Hepatic stellate cell (primary cell): ENCODE data around the gene GRIN1.

Experiments
- DNase-seq: peaks from one replicate; pipeline ENCODE4 v3.0.0; 2011; ENCODE audit warnings: low spot score

Gene GRIN1

DNA sequence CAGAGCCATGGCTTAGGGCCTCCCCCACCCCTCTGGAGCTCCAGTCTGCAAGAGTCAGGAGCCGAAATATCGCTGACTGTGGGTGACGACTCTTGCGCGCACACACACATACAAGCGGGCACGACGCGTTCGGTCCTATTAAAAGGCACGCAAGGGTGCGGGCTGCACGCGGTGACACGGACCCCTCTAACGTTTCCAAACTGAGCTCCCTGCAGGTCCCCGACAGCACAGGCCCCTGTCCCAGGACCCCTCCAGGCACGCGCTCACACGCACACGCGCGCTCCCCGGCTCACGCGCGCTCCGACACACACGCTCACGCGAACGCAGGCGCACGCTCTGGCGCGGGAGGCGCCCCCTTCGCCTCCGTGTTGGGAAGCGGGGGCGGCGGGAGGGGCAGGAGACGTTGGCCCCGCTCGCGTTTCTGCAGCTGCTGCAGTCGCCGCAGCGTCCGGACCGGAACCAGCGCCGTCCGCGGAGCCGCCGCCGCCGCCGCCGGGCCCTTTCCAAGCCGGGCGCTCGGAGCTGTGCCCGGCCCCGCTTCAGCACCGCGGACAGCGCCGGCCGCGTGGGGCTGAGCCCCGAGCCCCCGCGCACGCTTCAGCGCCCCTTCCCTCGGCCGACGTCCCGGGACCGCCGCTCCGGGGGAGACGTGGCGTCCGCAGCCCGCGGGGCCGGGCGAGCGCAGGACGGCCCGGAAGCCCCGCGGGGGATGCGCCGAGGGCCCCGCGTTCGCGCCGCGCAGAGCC is at the start of gene GRIN1:
Gene GRIN1, plus strand, starts transcription at position 433 of the 746 bp plus-strand sequence. CDS start 333 bp downstream, outside the sequence.
- no peak for DNase-seq

DNA sequence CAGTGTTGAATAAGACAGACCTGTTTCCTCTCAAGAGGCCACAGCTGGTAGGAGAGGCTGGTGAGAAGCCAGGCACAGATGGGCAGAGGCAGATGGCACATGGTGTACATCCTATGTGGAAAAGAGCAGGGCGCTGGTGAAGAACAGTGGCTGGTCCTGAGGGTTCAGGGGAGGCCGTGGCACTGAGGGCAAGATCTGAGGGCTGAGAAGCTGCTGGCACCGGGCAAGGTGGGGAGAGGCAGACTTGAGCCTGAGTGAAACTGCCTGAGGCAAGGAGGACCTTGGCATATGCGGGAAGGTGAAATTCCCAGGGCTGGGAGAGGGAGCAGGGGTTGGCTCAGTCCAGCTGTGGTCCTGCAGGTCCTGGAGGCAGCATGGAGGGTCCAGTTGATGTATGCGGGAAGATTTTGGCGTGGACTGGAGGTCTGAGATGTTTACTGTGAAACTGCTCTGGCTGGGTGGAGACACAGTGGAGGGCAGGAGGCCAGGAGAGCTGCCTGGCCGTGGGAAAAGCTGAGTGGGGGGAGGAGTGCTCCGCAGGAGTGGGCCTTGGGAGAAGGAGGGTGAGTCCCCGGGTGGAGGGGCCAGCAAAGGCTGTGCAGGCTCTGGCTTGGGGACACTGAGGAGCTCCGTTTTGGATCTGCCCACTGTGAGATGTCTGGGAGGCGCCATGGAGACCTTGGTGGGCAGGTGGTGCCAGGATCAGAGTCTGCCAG is 49.6 kb upstream of the GRIN1 start:
- DNase-seq, result no peak

DNA sequence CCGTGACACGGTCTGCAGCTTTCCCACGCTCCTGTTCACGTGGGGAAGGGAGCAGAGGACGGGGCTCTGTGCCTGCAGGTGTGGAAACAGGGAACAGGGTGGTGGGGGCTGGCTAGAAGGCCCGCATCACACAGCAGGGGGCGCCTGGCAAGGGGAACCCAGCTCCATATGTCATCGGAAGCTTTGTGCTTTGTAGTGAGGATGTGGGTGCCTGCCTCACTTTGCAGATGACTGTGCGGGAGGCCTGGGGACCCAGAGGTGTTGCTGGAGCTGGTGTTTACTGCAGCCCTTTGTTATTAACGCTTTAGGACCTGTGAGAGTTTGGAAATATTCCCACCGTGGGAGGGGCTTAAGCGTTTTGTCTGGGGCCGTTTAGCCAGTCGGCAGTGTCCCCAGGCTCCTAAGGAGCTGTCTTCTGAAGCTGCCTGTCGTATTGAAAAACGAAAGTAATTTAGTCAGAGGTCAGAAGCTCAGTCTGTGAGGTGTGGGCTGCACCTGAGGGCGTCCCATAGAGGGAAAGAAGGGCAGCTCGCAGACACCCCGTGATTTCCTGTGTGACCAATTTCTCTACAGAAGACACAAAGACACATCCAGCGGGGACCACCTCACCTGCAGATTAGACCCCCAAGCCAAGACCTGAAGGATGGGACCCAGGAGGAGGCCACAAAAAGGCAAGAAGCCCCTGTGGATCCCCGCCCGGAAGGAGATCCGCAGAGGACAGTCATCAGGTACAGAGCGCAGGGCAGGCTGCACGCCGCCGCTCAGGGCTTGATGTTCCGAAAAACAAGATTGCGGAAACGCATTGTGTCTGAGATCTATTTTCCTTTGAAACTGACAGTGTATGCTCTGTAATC is 43.1 kb upstream of the GRIN1 start:
- DNase-seq, result no peak

DNA sequence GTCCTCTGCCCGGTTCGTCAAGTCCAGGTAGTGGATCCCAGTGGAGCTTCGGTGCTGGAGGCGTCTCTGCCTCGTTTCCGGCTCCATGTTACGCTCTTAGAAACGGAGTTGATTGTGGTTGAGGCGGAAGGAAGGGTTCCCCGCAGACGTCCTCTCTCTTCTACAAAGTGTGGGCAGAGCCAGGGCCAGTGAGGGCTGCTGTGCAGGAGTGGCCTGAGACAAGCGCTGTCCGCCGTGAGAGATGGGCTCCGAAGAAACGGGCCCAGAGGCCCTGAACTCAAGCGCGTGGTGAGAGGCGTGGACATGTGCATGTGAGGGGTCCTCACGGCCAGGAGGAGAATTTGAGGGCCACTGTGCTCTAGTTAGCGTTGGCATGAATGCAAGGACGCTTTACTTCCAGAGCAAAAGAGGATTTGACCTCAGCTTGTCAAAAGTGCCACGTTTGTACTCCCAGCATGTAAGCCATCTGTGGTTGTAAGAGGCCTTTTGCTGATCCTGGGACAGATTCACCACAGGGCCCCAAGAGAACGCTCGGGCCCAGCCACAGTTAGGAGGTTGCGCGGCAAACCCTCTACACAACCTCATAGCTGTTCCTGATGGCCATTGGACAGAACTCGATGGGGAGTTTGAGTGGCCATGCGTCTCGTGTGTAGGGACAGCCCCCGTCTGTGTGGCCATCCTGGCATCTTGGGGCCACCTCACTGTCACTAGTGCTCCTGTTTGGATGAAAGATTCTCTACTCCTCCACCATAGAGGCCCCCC is 42.0 kb upstream of the GRIN1 start:
- no peak for DNase-seq

DNA sequence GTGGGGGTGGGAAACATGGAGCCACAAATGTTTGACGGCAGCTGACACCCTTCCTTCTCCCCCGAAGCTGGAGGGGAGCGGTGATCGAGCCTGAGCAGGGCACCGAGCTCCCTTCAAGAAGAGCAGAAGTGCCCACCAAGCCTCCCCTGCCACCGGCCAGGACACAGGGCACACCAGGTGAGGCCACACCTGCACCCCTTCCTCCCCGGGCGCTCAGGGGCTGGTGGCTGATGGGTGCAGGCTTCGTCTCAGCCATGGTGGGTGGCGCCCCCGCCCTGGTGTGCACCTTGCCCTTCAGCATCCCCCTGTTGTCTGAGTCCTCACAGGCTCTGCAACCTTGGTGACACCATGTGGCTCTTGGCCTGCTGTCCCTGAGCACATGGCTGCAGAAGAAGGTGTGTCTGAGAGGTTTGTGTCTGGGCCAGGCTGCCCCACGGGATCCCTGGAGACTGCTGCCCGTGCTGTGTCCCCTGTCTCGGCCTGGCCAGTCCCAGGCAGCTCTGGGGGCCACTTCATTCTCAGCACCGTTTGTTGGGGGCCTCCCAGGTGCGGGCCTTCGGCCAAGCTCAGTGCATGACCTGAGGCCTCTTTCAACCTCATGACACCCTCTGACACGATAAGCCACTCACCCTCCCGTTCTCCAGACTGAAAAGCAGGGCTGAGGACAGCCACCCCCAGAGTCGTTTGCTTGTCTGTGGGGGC is 41.0 kb upstream of the GRIN1 start:
- no peak for DNase-seq

DNA sequence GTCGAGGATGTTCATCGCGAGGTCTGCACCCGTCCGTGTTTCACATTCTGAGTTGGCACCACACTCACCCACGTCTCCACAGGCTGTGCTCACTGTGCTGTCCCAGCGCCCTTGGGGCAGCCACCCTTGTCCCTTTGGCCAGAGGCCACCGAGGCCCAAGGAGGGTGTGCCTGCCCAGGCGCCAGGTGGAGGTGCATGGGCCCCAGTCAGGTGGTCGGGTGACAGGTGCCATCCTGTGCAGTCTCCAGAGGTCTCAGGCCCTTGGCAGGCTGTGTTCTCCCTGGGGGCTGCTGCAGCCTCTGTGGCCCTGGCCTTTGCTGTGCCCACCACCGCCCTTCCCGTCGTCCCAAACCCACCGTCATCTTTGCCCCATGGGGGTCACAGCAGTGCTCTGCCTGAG is 39.7 kb upstream of the GRIN1 start:
- no peak for DNase-seq

DNA sequence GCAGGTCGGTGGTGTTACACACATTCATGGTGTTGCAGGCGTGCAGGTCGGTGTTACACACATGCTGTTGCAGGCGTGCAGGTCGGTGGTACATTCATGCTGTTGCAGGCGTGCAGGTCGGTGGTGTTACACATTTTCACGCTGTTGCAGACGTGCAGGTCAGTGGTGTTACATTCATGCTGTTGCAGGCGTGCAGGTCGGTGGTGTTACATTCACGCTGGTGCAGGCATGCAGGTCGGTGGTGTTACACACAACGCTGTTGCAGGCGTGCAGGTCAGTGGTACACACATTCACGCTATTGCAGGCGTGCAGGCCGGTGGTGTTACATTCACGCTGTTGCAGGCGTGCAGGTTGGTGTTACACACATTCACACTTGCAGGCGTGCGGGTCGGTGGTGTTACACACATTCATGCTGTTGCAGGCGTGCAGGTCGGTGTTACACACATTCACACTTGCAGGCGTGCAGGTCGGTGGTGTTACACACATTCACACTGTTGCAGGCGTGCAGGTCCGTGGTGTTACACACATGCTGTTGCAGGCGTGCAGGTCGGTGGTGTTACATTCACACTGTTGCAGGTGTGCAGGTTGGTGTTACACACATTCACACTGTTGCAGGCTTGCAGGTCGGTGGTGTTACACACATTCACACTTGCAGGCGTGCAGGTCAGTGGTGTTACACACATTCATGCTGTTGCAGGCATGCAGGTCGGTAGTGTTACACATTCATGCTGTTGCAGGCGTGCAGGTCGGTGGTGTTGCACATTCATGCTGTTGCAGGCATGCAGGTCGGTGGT is 35.6 kb upstream of the GRIN1 start:
- no peak for DNase-seq

DNA sequence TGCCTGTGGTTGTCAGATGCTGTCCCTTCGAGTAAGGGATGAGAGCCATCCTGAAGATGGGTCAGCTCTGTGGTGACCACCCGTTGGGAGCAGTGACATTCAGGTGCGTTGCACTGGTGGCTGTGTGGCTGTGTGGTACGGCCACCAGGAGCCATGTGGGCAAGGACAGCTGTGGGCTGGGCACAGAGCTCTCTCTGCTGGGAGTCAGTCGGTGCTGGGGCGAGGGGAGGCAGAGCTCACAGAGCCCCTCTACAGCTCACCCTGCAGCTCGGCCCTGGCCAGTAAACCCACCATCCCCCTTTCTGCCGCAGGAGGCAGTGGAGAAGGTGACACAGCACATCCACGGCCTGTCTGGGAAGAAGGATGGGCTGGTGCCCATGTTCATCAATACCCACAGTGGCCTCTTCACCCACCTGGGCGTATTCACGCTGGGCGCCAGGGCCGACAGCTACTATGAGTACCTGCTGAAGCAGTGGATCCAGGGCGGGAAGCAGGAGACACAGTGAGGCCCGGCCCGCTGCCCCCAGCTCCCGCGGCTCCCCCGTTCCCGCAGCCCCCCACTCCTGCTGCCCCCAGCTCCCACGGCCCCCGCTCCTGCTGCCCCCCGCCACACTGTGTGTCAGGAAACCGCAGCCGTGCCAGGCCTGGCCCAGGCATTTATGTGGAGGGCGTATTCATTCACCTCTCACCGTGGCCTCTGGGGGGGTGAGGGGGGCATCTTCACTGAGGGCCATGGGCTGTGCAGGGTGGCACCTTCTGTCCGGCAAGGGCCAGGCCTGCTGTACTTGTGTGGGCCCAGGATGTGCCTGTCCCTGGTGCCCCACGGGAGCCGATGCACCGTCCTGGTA is 32.9 kb upstream of the GRIN1 start:
- DNase-seq, result no peak

DNA sequence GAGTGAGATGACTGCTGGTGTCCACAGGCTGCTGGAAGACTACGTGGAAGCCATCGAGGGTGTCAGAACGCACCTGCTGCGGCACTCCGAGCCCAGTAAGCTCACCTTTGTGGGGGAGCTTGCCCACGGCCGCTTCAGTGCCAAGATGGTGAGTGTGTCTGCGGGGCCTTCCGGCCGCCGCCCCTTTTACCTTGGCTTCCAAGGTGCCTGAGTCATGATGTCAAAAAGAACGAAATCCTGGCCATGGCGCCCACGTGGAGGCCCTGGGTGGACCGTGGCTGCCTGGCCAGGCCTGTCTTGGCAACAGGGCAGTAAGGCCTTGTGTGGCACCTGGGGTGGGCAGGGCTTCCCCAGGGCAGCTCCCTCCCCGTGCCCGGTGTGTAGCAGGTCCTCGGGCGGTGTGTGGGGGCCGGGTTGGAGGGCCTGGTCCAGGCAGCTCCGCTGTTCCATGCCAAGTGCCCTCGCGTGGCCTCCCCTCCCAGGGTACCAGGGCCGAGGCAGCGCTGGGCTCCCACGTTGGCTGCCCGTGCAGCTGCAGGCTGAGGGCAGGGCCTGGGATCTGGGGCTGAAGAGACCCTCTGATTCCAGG is 32.2 kb upstream of the GRIN1 start:
- no peak for DNase-seq

DNA sequence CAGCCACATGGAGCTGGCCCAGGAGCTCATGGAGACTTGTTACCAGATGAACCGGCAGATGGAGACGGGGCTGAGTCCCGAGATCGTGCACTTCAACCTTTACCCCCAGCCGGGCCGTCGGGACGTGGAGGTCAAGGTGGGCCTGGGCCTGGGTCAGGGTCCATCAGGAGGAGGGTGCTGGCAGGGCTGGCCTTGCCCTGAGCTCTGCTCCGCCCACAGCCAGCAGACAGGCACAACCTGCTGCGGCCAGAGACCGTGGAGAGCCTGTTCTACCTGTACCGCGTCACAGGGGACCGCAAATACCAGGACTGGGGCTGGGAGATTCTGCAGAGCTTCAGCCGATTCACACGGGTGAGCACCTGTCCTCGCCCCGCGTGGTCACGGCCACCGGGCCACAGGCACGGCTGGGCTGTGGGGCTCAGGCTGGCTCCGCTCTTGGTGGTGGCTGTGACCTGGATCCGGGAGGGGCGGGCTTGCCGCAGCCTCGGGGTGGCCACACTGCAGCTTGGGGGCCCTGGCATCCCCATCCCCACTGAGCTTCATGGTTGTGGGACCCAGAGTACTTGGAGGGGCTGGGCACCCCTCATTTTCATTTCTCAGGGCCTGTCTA is 31.5 kb upstream of the GRIN1 start:
- DNase-seq, result no peak

DNA sequence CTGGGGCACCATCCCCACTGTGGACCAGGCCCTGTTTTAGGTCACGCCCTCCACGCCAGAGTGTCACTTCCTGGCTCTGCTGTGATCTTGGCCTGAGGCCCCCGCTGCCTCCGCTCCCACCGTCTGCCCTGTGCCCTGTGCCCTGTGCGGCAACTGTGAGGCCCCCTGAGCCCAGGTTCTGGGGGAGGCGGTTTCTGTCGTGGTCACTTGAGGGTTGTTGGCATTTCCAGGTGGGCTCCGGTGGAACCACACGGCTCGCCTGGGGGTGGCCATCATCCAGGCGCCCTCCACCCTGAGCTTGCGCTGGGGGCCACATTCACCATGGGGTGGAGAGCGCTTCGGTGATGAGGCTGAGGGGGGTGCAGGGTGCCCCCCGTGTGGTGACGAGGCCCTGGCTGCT is 31.0 kb upstream of the GRIN1 start:
- no peak for DNase-seq

DNA sequence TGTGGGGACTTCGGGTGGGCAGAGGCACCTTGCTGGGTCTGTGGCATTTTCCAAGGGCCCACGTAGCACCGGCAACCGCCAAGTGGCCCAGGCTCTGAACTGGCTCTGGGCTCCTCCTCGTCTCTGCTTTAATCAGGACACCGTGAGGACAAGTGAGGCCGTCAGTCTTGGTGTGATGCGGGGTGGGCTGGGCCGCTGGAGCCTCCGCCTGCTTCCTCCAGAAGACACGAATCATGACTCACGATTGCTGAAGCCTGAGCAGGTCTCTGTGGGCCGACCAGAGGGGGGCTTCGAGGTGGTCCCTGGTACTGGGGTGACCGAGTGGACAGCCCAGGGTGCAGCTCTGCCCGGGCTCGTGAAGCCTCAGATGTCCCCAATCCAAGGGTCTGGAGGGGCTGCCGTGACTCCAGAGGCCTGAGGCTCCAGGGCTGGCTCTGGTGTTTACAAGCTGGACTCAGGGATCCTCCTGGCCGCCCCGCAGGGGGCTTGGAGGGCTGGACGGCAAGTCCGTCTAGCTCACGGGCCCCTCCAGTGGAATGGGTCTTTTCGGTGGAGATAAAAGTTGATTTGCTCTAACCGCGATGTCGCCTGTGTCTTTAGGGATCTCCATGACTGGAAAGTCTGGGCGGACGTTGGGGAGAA is 30.2 kb upstream of the GRIN1 start:
- no peak for DNase-seq

DNA sequence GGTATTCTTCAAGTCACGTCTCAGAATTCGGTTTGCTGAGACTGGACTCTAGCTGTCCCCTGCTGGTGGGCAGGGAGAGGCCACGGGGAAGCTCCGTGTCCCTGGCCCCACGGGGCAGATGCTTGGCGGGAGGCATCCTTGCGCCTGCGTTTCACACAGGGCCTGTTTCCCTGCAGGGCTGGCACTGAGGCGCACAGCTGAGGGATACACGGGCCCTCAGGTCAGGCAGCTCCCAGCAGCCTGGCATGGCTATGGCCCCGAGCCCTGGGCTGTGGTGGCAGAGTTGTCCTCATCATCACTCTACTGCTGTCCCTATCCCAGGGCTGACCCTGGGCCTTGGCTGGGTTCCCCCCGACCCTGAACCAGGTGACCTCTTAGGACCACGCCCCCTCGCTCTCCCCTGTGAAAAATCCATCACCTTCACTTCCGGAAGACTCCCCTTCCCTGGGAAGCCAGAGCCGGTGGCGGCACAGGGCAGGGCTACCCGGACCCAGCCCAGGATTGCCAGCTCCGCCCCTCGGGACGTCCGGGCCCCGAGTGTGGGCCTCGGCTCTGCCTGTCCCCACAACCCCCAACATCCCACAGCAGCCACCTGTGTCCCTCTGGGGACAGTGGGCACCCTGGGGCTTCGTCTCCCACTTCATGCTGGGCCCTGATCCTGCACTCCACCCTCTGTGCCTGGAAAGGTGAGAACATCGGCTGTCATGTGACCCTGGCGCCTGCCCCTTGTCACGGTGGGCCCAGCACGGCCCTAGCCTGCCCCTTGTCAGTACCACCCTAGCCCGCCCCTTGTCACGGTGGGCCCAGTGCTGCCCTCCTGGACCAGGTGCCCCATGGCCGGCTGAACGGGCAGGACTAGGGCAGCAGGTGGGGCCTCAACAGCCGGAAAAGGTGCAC is 29.5 kb upstream of the GRIN1 start:
- no peak for DNase-seq

DNA sequence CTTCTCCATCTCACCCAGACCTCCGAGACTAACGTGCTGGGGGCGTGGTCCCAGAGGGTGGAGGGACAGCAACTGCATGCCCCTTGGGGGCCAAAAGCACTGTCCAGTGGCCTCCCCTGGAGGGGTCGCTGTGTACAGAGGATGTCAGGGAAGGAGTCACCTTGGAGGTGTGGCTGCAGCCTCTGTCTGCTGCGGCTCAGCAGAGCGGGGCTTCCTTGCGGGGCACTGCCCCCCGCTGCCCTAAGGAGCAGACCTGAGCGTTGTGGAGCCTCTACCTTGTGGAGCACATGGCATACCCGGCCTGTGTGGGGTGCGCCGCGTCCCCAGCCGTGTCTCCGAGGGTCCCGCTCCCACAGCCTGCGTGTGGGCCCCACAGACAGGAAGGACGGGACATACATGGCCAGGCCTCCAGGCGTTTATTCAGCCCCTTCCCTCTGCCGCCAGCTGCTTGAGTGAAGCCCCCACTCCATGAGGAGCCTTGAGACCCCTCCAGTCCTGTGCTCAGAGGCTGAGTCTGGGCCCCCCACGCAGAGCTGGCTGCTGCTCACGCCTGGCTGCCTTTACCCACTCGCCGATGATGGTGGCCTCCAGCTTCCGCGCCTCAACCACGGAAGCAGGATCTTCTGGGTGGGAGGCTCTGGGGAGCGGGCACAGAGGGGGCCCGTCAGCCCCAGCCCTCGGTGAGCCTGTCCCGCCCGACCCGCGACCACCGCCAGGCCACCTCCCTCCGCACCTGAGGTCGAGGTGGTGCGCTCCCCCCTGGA is 28.6 kb upstream of the GRIN1 start:
- no peak for DNase-seq

DNA sequence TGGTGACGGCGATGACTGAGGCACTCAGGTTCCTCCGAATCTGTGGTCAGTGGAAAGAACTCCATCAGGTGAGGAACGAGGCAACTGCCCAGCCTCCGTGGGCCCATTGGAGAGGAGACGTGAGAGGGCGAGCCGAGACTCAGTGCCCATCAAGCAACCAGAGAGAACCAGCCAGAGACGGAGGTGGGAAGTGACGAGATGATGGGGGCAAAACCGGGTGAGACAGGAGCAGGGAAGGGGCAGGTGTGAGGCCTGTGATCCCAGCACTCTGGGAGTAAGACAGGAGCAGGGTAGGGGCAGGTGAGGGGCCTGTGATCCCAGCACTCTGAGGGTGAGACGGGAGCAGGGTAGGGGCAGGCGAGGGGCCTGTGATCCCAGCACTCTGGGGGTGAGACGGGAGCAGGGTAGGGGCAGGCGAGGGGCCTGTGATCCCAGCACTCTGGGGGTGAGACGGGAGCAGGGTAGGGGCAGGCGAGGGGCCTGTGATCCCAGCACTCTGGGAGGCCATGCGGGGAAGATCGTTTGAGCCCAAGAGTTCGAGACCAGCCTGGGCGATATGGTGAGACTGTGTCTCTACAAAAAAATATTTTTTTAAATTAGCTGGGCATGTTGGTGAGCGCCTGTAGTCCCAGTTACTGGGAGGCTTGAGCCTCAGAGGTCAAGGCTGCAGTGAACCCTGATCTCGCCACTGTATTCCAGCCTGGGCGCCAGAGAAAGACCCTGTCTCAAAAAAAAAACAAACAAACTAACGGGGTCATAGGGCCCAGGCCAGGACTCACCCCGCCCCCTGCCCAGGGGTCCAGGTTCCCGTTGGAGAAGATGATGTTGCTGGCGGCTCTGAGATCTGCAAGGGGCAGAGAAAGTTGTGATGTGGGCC is 27.8 kb upstream of the GRIN1 start:
- DNase-seq, result no peak
